Parathyroid adenoma (tissue), 2 donors: Measurements from ENCODE around the gene RNASEH2B.

Experiments
- H2AFZ ChIP-seq: fragments of 300-600 bp; sonication (generic); one replicate; pipeline ENCODE4 v1.7.0; 2017; ENCODE audit warnings: antibody characterized with exemption, mild to moderate bottlenecking
- H3K27ac ChIP-seq: fragments of 300-600 bp; sonication (generic); one replicate; pipeline ENCODE4 v1.7.0; 2017
- H3K27me3 ChIP-seq: fragments of 300-600 bp; sonication (generic); one replicate; pipeline ENCODE4 v1.7.0; 2017; ENCODE audit warnings: low read length; ENCODE audit not compliant: control insufficient read depth, insufficient read depth
- H3K36me3 ChIP-seq: fragments of 300-600 bp; sonication (generic); one replicate; pipeline ENCODE4 v1.7.0; 2017; ENCODE audit warnings: low read length; ENCODE audit not compliant: control insufficient read depth, insufficient read depth
- H3K4me1 ChIP-seq: fragments of 300-600 bp; sonication (generic); one replicate; pipeline ENCODE4 v1.7.0; 2017; ENCODE audit warnings: control low read depth
- H3K4me2 ChIP-seq: fragments of 300-600 bp; sonication (generic); one replicate; pipeline ENCODE4 v1.7.0; 2017; ENCODE audit warnings: low read length
- H3K4me3 ChIP-seq: fragments of 300-600 bp; sonication (generic); one replicate; pipeline ENCODE4 v1.7.0; 2017; ENCODE audit warnings: low read depth, low read length
- H3K79me2 ChIP-seq: fragments of 300-600 bp; sonication (generic); one replicate; pipeline ENCODE4 v1.7.0; 2017; ENCODE audit warnings: control low read depth
- H3K9ac ChIP-seq: fragments of 300-600 bp; sonication (generic); one replicate; pipeline ENCODE4 v1.7.0; 2017; ENCODE audit warnings: mild to moderate bottlenecking
- H3K9me3 ChIP-seq: fragments of 300-600 bp; sonication (generic); one replicate; pipeline ENCODE4 v1.7.0; 2017; ENCODE audit warnings: low read length; ENCODE audit not compliant: control insufficient read depth
- CTCF ChIP-seq: fragments of 300-600 bp; sonication (generic); IDR thresholded peaks from one replicate; pipeline ENCODE4 v1.7.0; 2017; ENCODE audit warnings: antibody characterized with exemption, mild to moderate bottlenecking
- donor health status: primary hyperparathyroidism.

The RNASEH2B gene

GRCh38 chr13:50936679-50937078 is 27.1 kb downstream of the RNASEH2B start:
- H3K27ac ChIP-seq, result no peak overlapping the region
- TF ChIP-seq CTCF, result no peak
- no peaks in the 10 kb centered on the region for H3K4me1 ChIP-seq
- no peak overlapping the region for H3K9ac ChIP-seq
- no peaks in the 10 kb centered on the region for H3K27me3 ChIP-seq
- no peaks in the 10 kb centered on the region for H3K36me3 ChIP-seq
- H3K9me3 ChIP-seq, result no peaks in the 10 kb centered on the region
- no peak overlapping the region for H2AFZ ChIP-seq
- H3K79me2 ChIP-seq, result no peaks in the 10 kb centered on the region
- H3K4me3 ChIP-seq, result no peak overlapping the region
- H3K4me2 ChIP-seq, result no peak overlapping the region

GRCh38 chr13:50940509-50940908 is 30.9 kb downstream of the RNASEH2B start:
- H3K27ac ChIP-seq, result no peak overlapping the region
- H3K9me3 ChIP-seq, result no peaks in the 10 kb centered on the region
- H3K27me3 ChIP-seq, result no peaks in the 10 kb centered on the region
- TF ChIP-seq CTCF, result no peak
- H3K79me2 ChIP-seq, result no peaks in the 10 kb centered on the region
- no peak overlapping the region for H3K4me2 ChIP-seq
- H3K4me3 ChIP-seq, result no peak overlapping the region
- H3K36me3 ChIP-seq, result no peaks in the 10 kb centered on the region
- no peak overlapping the region for H2AFZ ChIP-seq
- no peaks in the 10 kb centered on the region for H3K4me1 ChIP-seq
- no peak overlapping the region for H3K9ac ChIP-seq

GRCh38 chr13:50941146-50941545 is 31.6 kb downstream of the RNASEH2B start:
- H3K4me2 ChIP-seq, result no peak overlapping the region
- TF ChIP-seq CTCF, result no peak
- H3K4me1 ChIP-seq, result no peaks in the 10 kb centered on the region
- no peaks in the 10 kb centered on the region for H3K79me2 ChIP-seq
- no peak overlapping the region for H3K9ac ChIP-seq
- no peak overlapping the region for H2AFZ ChIP-seq
- no peak overlapping the region for H3K4me3 ChIP-seq
- H3K27me3 ChIP-seq, result no peaks in the 10 kb centered on the region
- no peaks in the 10 kb centered on the region for H3K9me3 ChIP-seq
- no peaks in the 10 kb centered on the region for H3K36me3 ChIP-seq
- H3K27ac ChIP-seq, result no peak overlapping the region

GRCh38 chr13:50942630-50943311 is 33.2 kb downstream of the RNASEH2B start:
- no peaks in the 10 kb centered on the region for H3K9me3 ChIP-seq
- H3K4me2 ChIP-seq, result no peak overlapping the region
- no peak overlapping the region for H3K4me3 ChIP-seq
- H3K79me2 ChIP-seq, result no peaks in the 10 kb centered on the region
- no peak overlapping the region for H3K27ac ChIP-seq
- no peak overlapping the region for H3K9ac ChIP-seq
- no peak for TF ChIP-seq CTCF
- no peaks in the 10 kb centered on the region for H3K4me1 ChIP-seq
- no peaks in the 10 kb centered on the region for H3K36me3 ChIP-seq
- H3K27me3 ChIP-seq, result no peaks in the 10 kb centered on the region
- H2AFZ ChIP-seq, result no peak overlapping the region

GRCh38 chr13:50945669-50946068 is 36.1 kb downstream of the RNASEH2B start:
- Histone ChIP-seq H3K79me2 (no peaks in the 10 kb centered on the region), H3K27me3 (no peaks in the 10 kb centered on the region), H2AFZ (no peak overlapping the region), H3K9me3 (no peaks in the 10 kb centered on the region), H3K4me1 (no peaks in the 10 kb centered on the region), H3K9ac (no peak overlapping the region), H3K36me3 (no peaks in the 10 kb centered on the region), H3K4me3 (no peak overlapping the region), H3K4me2 (no peak overlapping the region), H3K27ac (no peak overlapping the region)
- TF ChIP-seq CTCF, result no peak
